ENCODE results near the gene CCL4L2.
"Not testable (repeated sequence)": the region's sequence is repeated elsewhere in the genome, so short reads cannot be mapped to it uniquely, and the experiment has no call there.

The CCL4L2 gene

GRCh38 chr17:36221581-36222100, 10.8 kb downstream of the CCL4L2 start:
- DNase-seq = not testable (repeated sequence)

GRCh38 chr17:36222967-36223366, 12.1 kb downstream of the CCL4L2 start:
- not testable (repeated sequence) for DNase-seq

GRCh38 chr17:36229644-36230043, 18.8 kb downstream of the CCL4L2 start:
- DNase-seq = not testable (repeated sequence)

- not testable (repeated sequence) for DNase-seq
These were observed 31.2 kb downstream of the CCL4L2 start for GRCh38 chr17:36242046-36242445.

All from right forelimb (tissue), 1 donor.